ENCODE measurements around the gene F2RL3. TPM values are rescaled to one million over a fixed set of nuclear protein-coding genes. Genes with fewer than 3 reads are reported as not detected.

Gene F2RL3
- total and polyA plus RNA-seq, 9 of the 15 experiments (the other 6 are each of a cell fraction or from before 2014, with no cell fraction given) = 1.4 to 27.6 (median 11.9) TPM

GRCh38 chr19:16892868-16893685 is 4.3 kb downstream of the F2RL3 start (continued):
- TF ChIP-seq SMC3 (conservative IDR thresholded peaks at IDR 0.05; ENCODE audit: insufficient read depth, low read depth, low read length) (no peak), FOS (IDR thresholded peaks at IDR 0.05; ENCODE audit: extremely low read depth, insufficient read length) (no peak), NFXL1 (CRISPR knock-in tag; IDR thresholded peaks at IDR 0.05) (no peak), MITF (IDR thresholded peaks at IDR 0.05) (no peak), ZNF3 (CRISPR knock-in tag; IDR thresholded peaks at IDR 0.05) (no peak), EZH2 (IDR thresholded peaks at IDR 0.05; ENCODE audit: borderline replicate concordance, low read depth, low read length) (no peak), HBP1 (CRISPR knock-in tag; IDR thresholded peaks at IDR 0.05) (0 out of 2 replicates have a peak, but pooled peaks have one; percentile 11), CBX1 (IDR thresholded peaks at IDR 0.05; ENCODE audit: low read depth) (0 out of 2 replicates have a peak, but pooled peaks have one; percentile 18), ADNP (tag; IDR thresholded peaks at IDR 0.05) (no peak), GABPB2 (CRISPR knock-in tag; conservative IDR thresholded peaks at IDR 0.05) (no peak), PHF21A (IDR thresholded peaks at IDR 0.05; ENCODE audit: borderline replicate concordance, low read depth) (no peak), PTRF (tag; IDR thresholded peaks at IDR 0.05) (no peak), PHB (CRISPR knock-in tag; IDR thresholded peaks at IDR 0.05) (no peak), TAF9B (IDR thresholded peaks at IDR 0.05; ENCODE audit: partially characterized antibody) (no peak), ZNF436 (CRISPR knock-in tag; IDR thresholded peaks at IDR 0.05) (no peak)
- TF ChIP-seq, protein P1, sequence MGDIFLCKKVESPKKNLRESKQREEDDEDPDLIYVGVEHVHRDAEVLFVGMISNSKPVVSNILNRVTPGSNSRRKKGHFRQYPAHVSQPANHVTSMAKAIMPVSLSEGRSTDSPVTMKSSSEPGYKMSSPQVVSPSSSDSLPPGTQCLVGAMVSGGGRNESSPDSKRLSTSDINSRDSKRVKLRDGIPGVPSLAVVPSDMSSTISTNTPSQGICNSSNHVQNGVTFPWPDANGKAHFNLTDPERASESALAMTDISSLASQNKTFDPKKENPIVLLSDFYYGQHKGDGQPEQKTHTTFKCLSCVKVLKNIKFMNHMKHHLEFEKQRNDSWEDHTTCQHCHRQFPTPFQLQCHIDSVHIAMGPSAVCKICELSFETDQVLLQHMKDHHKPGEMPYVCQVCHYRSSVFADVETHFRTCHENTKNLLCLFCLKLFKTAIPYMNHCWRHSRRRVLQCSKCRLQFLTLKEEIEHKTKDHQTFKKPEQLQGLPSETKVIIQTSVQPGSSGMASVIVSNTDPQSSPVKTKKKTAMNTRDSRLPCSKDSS (IDR thresholded peaks at IDR 0.05; ENCODE audit: low read depth, partially characterized antibody) = no peak
- TF ChIP-seq, protein P2, sequence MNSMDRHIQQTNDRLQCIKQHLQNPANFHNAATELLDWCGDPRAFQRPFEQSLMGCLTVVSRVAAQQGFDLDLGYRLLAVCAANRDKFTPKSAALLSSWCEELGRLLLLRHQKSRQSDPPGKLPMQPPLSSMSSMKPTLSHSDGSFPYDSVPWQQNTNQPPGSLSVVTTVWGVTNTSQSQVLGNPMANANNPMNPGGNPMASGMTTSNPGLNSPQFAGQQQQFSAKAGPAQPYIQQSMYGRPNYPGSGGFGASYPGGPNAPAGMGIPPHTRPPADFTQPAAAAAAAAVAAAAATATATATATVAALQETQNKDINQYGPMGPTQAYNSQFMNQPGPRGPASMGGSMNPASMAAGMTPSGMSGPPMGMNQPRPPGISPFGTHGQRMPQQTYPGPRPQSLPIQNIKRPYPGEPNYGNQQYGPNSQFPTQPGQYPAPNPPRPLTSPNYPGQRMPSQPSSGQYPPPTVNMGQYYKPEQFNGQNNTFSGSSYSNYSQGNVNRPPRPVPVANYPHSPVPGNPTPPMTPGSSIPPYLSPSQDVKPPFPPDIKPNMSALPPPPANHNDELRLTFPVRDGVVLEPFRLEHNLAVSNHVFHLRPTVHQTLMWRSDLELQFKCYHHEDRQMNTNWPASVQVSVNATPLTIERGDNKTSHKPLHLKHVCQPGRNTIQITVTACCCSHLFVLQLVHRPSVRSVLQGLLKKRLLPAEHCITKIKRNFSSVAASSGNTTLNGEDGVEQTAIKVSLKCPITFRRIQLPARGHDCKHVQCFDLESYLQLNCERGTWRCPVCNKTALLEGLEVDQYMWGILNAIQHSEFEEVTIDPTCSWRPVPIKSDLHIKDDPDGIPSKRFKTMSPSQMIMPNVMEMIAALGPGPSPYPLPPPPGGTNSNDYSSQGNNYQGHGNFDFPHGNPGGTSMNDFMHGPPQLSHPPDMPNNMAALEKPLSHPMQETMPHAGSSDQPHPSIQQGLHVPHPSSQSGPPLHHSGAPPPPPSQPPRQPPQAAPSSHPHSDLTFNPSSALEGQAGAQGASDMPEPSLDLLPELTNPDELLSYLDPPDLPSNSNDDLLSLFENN (IDR thresholded peaks at IDR 0.05; ENCODE audit: low read depth in 2 of 2, low read length in 2 of 2) = 0 out of 4 replicates have a peak, but pooled peaks of 1 of the 2 experiments have one; percentile 6
